H9 (cell line): ENCODE measurements around the gene SYNJ1. TPM values are rescaled to one million over a fixed set of nuclear protein-coding genes. Genes with fewer than 3 reads are reported as not detected.

ENCODE experiments used
- DNase-seq: peaks from one replicate; pipeline ENCODE4 v3.0.0-alpha.2; 2017
- H2AFZ ChIP-seq: one replicate; pipeline ENCODE4 v1.6.1; 2013; ENCODE audit warnings: mild to moderate bottlenecking, low read length, control low read depth, moderate library complexity
- H2AK5ac ChIP-seq: 2 replicates; pipeline ENCODE4 v1.6.1; 2013; ENCODE audit warnings: low read length, control low read depth, mixed read lengths; ENCODE audit not compliant: insufficient read length
- H2BK120ac ChIP-seq: one replicate; pipeline ENCODE4 v1.6.1; 2013; ENCODE audit warnings: low read depth, mild to moderate bottlenecking, low read length, control low read depth, inconsistent platforms; ENCODE audit not compliant: poor library complexity, severe bottlenecking
- H2BK12ac ChIP-seq: 2 replicates; pipeline ENCODE4 v1.6.1; 2013; ENCODE audit warnings: low read length, control low read depth, mixed read lengths, low read depth; ENCODE audit not compliant: insufficient read length
- H2BK15ac ChIP-seq: 2 replicates; pipeline ENCODE4 v1.6.1; 2013; ENCODE audit warnings: low read depth, low read length, control low read depth
- H2BK20ac ChIP-seq: one replicate; pipeline ENCODE4 v1.6.1; 2013; ENCODE audit warnings: low read depth, mild to moderate bottlenecking, low read length, control low read depth, inconsistent platforms; ENCODE audit not compliant: poor library complexity, severe bottlenecking
- H2BK5ac ChIP-seq: 2 replicates; pipeline ENCODE4 v1.6.1; 2013; ENCODE audit warnings: low read length, control low read depth, mixed read lengths; ENCODE audit not compliant: insufficient read length
- H3K14ac ChIP-seq: 2 replicates; pipeline ENCODE4 v1.6.1; 2013; ENCODE audit warnings: low read length, control low read depth; ENCODE audit not compliant: insufficient read depth
- H3K18ac ChIP-seq: 2 replicates; pipeline ENCODE4 v1.6.1; 2013; ENCODE audit warnings: low read depth, mild to moderate bottlenecking, mixed read lengths, low read length, control low read depth; ENCODE audit not compliant: insufficient read length
- H3K23ac ChIP-seq: 2 replicates; pipeline ENCODE4 v1.6.1; 2013; ENCODE audit warnings: low read length, control low read depth, mixed read lengths, low read depth; ENCODE audit not compliant: insufficient read length
- H3K23me2 ChIP-seq: 2 replicates; pipeline ENCODE4 v1.6.1; 2013; ENCODE audit warnings: low read depth, mild to moderate bottlenecking, mixed read lengths, low read length, control low read depth; ENCODE audit not compliant: insufficient read length, poor library complexity, severe bottlenecking
- H3K27ac ChIP-seq: 2 replicates; pipeline ENCODE4 v1.5.1; 2013; ENCODE audit warnings: low read length, control low read depth, mixed read lengths, low read depth; ENCODE audit not compliant: insufficient read length
- H3K27me3 ChIP-seq: 2 replicates; pipeline ENCODE4 v1.6.1; 2013; ENCODE audit warnings: low read length, control low read depth, inconsistent platforms; ENCODE audit not compliant: insufficient read depth
- H3K4ac ChIP-seq: 2 replicates; pipeline ENCODE4 v1.6.1; 2013; ENCODE audit warnings: low read depth, mild to moderate bottlenecking, control low read depth, inconsistent platforms, low read length, moderate library complexity
- H3K4me1 ChIP-seq: 2 replicates; pipeline ENCODE4 v1.6.1; 2013; ENCODE audit warnings: low read length, control low read depth, inconsistent platforms; ENCODE audit not compliant: insufficient read depth
- H3K4me2 ChIP-seq: 2 replicates; pipeline ENCODE4 v1.6.1; 2013; ENCODE audit warnings: low read length, control low read depth, mixed read lengths; ENCODE audit not compliant: insufficient read length, insufficient read depth
- H3K56ac ChIP-seq: 2 replicates; pipeline ENCODE4 v1.6.1; 2013; ENCODE audit warnings: low read depth, mild to moderate bottlenecking, mixed read lengths, low read length, control low read depth; ENCODE audit not compliant: insufficient read length
- H3K79me1 ChIP-seq: 2 replicates; pipeline ENCODE4 v1.6.1; 2013; ENCODE audit warnings: low read depth, mild to moderate bottlenecking, moderate library complexity, low read length, control low read depth, inconsistent platforms; ENCODE audit not compliant: insufficient read depth, poor library complexity, severe bottlenecking
- H3K79me2 ChIP-seq: 2 replicates; pipeline ENCODE4 v1.6.1; 2013; ENCODE audit warnings: low read length, control low read depth, inconsistent platforms; ENCODE audit not compliant: insufficient read depth
- H3K9ac ChIP-seq: 2 replicates; pipeline ENCODE4 v1.6.1; 2013; ENCODE audit warnings: low read length, control low read depth, mixed read lengths; ENCODE audit not compliant: insufficient read length; ENCODE audit errors: extremely low read depth
- H3K9me3 ChIP-seq: one replicate; pipeline ENCODE4 v1.6.1; 2013; ENCODE audit warnings: low read depth, low read length, inconsistent platforms; ENCODE audit not compliant: control insufficient read depth
- H3T11ph ChIP-seq: one replicate; pipeline ENCODE4 v1.6.1; 2013; ENCODE audit warnings: mild to moderate bottlenecking, low read length, control low read depth, inconsistent platforms
- H4K20me1 ChIP-seq: one replicate; pipeline ENCODE4 v1.6.1; 2013; ENCODE audit not compliant: control insufficient read depth, insufficient read length, insufficient read depth
- H4K5ac ChIP-seq: 2 replicates; pipeline ENCODE4 v1.6.1; 2013; ENCODE audit warnings: low read depth, mild to moderate bottlenecking, mixed read lengths, low read length, control low read depth; ENCODE audit not compliant: insufficient read length
- H4K8ac ChIP-seq: replicated peaks from 2 replicates; pipeline ENCODE4 v1.6.1; 2013; ENCODE audit warnings: low read length, control low read depth, mixed read lengths, low read depth; ENCODE audit not compliant: insufficient read length
- H4K91ac ChIP-seq: 2 replicates; pipeline ENCODE4 v1.6.1; 2013; ENCODE audit warnings: low read depth, mild to moderate bottlenecking, moderate library complexity, mixed read lengths, low read length, control low read depth; ENCODE audit not compliant: insufficient read length
- H3K27ac Mint-ChIP-seq, 3 experiments: 2 replicates in 2 of 3; 3 replicates in 1 of 3; pipeline ENCODE4 v1.8.0; 2020 to 2021; ENCODE audit warnings: mixed read lengths in 3 of 3, mild to moderate bottlenecking in 1 of 3, moderate library complexity in 1 of 3
- H3K27me3 Mint-ChIP-seq: 2 replicates; pipeline ENCODE4 v1.8.0; 2021; ENCODE audit warnings: low read depth, mild to moderate bottlenecking, moderate library complexity, mixed read lengths
- H3K36me3 Mint-ChIP-seq, 3 experiments: 2 replicates in 2 of 3; 3 replicates in 1 of 3; pipeline ENCODE4 v1.8.0; 2020 to 2021; ENCODE audit warnings: low read depth in 3 of 3, mixed read lengths in 3 of 3; ENCODE audit not compliant: insufficient read depth in 1 of 3
- H3K4me1 Mint-ChIP-seq, 2 experiments: 2 replicates each; pipeline ENCODE4 v1.8.0; 2020; ENCODE audit warnings: mixed read lengths in 2 of 2
- H3K4me3 Mint-ChIP-seq, 2 experiments: 2 replicates in 1 of 2; 3 replicates in 1 of 2; pipeline ENCODE4 v1.8.0; 2020 to 2021; ENCODE audit warnings: mild to moderate bottlenecking in 2 of 2, mixed read lengths in 2 of 2, moderate library complexity in 1 of 2
- H3K9me3 Mint-ChIP-seq, 2 experiments: 2 replicates in 1 of 2; 3 replicates in 1 of 2; pipeline ENCODE4 v1.8.0; 2020; ENCODE audit warnings: mild to moderate bottlenecking in 2 of 2, mixed read lengths in 2 of 2, moderate library complexity in 1 of 2
- WGBS: extraction: QIAGEN DNeasy Blood & Tissue Kit; methylation state at CpG from one replicate; pipeline ENCODE4 v1.1.7; 2013; ENCODE audit warnings: missing lambda C conversion rate, low lambda C conversion rate, mixed read lengths; ENCODE audit not compliant: insufficient read length; ENCODE audit errors: extremely low coverage; 5-methylcytosine and 5-hydroxymethylcytosine counted together
- total RNA-seq: library from RNA; stranded (reverse); gene quantifications from 2 replicates; pipeline ENCODE4 v1.2.1, GENCODE V29; 2021
- TF ChIP-seq, protein P1 (sequence below): fragments of 200-600 bp; sonication (generic); conservative IDR thresholded peaks from 3 replicates; pipeline ENCODE4 v1.8.0; 2021; ENCODE audit warnings: antibody characterized with exemption, mild to moderate bottlenecking

The SYNJ1 gene
- total RNA-seq, 1 experiment from 2014 or later, result 7.1 TPM

GRCh38 chr21:32728848-32729247 is 1.0 kb upstream of the SYNJ1 start:
- Histone ChIP-seq H3K23me2 (peaks cover 6% of the 10 kb centered on the region), H3K4me1 (no peaks in the 10 kb centered on the region), H4K5ac (no peak overlapping the region), H2BK12ac (no peak overlapping the region), H2BK120ac (no peak overlapping the region), H3K4ac (no peak overlapping the region), H3K4me2 (peak overlapping the region; percentile 78), H3K9me3 (no peaks in the 10 kb centered on the region), H3K79me2 (no peaks in the 10 kb centered on the region), H2BK15ac (no peak overlapping the region), H3T11ph (no peak overlapping the region), H2BK20ac (no peak overlapping the region), H3K23ac (no peak overlapping the region), H3K27me3 (no peaks in the 10 kb centered on the region), H4K91ac (no peak overlapping the region), H2AK5ac (no peak overlapping the region), H3K18ac (no peak overlapping the region), H3K14ac (no peak overlapping the region), H3K79me1 (no peaks in the 10 kb centered on the region), H4K8ac (no peak overlapping the region), H2AFZ (no peak overlapping the region), H3K9ac (no peak overlapping the region), H3K56ac (no peak overlapping the region), H4K20me1 (no peaks in the 10 kb centered on the region), H3K27ac (no peak overlapping the region), H2BK5ac (no peak overlapping the region)
- TF ChIP-seq, protein P1, sequence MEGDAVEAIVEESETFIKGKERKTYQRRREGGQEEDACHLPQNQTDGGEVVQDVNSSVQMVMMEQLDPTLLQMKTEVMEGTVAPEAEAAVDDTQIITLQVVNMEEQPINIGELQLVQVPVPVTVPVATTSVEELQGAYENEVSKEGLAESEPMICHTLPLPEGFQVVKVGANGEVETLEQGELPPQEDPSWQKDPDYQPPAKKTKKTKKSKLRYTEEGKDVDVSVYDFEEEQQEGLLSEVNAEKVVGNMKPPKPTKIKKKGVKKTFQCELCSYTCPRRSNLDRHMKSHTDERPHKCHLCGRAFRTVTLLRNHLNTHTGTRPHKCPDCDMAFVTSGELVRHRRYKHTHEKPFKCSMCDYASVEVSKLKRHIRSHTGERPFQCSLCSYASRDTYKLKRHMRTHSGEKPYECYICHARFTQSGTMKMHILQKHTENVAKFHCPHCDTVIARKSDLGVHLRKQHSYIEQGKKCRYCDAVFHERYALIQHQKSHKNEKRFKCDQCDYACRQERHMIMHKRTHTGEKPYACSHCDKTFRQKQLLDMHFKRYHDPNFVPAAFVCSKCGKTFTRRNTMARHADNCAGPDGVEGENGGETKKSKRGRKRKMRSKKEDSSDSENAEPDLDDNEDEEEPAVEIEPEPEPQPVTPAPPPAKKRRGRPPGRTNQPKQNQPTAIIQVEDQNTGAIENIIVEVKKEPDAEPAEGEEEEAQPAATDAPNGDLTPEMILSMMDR, result no peak
- Mint-ChIP-seq H3K27me3 (no peaks in the 10 kb centered on the region), H3K4me1 (peaks cover 10 to 11% of the 10 kb centered on the region in 2 experiments), H3K4me3 (peak overlapping the region; percentile 88 to 90), H3K36me3 (peaks cover 3 to 8% (median 6%) of the 10 kb centered on the region in 3 experiments; a peak in 6 of 7 replicates), H3K27ac (no peak overlapping the region), H3K9me3 (no peaks in the 10 kb centered on the region)
- DNase-seq, result no peak
- WGBS, result no CpG with 5 or more reads among the region's 3 CpGs
